ENCODE results near the gene HCAR3.
A peak's percentile ranks its signal among the peaks of the same experiment; 100 is the strongest.
"Not testable (repeated sequence)": the region's sequence is repeated elsewhere in the genome, so short reads cannot be mapped to it uniquely, and the experiment has no call there.

HCAR3 gene

GRCh38 chr12:122722387-122722786, 5.8 kb upstream of the HCAR3 start:
- TF ChIP-seq PAX5 (IDR thresholded peaks at IDR 0.05; ENCODE audit: insufficient read depth, low read length, severe bottlenecking) (no peak), POLR2A (IDR thresholded peaks at IDR 0.05; ENCODE audit: low read depth, low read length) (no peak), TAF1 (IDR thresholded peaks at IDR 0.05; ENCODE audit: low read depth, low read length) (no peak), POU2F2 (IDR thresholded peaks at IDR 0.05; ENCODE audit: low read depth, low read length) (no peak), SPI1 (IDR thresholded peaks at IDR 0.05; ENCODE audit: low read depth, low read length) (no peak), POLR2AphosphoS5 (IDR thresholded peaks at IDR 0.05; ENCODE audit: low read depth, low read length) (no peak)
- DNase-seq (ENCODE audit: insufficient read length, low spot score) (no peak), FAIRE-seq (no peak)

- DNase-seq (ENCODE audit: insufficient read length, low spot score) (no peak), FAIRE-seq (no peak)
- TF ChIP-seq POLR2AphosphoS5 (IDR thresholded peaks at IDR 0.05; ENCODE audit: low read depth, low read length), result no peak
- TF ChIP-seq TAF1 (IDR thresholded peaks at IDR 0.05; ENCODE audit: low read depth, low read length), result no peak
- no peak for TF ChIP-seq SPI1 (IDR thresholded peaks at IDR 0.05; ENCODE audit: low read depth, low read length)
- TF ChIP-seq POU2F2 (IDR thresholded peaks at IDR 0.05; ENCODE audit: low read depth, low read length), result no peak
- TF ChIP-seq POLR2A (IDR thresholded peaks at IDR 0.05; ENCODE audit: low read depth, low read length), result no peak
- TF ChIP-seq PAX5 (IDR thresholded peaks at IDR 0.05; ENCODE audit: insufficient read depth, low read length, severe bottlenecking), result no peak
Observed at GRCh38 chr12:122721057-122721545, 4.5 kb upstream of the HCAR3 start.

DNA sequence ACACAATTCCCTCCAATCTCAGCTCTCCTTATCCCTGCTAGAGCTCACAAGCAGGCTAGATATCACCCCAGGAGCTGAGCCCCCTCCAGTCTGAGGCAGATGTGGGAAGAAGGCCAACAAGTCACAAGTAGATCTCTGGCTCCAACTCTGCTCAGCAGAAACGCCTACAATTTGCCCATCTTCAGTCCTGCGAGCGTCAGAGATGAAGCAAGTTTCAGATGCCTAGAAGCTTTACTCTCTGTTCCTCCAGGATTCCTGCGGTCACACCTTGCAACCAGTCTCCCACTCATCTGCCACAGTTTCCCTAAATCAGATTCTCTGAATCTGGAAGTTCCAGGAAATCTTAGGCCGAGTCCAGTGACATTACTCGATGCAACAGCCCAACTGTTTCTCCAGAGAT, 1.4 kb downstream of the HCAR3 start:
- not testable (repeated sequence) for FAIRE-seq; DNase-seq (ENCODE audit: insufficient read length, low spot score)

- not testable (repeated sequence) for FAIRE-seq; DNase-seq (ENCODE audit: insufficient read length, low spot score)
- peak; percentile 35; the same call in 1 of the 2 replicates for TF ChIP-seq SPI1 (IDR thresholded peaks at IDR 0.05; ENCODE audit: low read depth, low read length)
Observed at GRCh38 chr12:122713491-122714188, 3.0 kb downstream of the HCAR3 start.

DNA sequence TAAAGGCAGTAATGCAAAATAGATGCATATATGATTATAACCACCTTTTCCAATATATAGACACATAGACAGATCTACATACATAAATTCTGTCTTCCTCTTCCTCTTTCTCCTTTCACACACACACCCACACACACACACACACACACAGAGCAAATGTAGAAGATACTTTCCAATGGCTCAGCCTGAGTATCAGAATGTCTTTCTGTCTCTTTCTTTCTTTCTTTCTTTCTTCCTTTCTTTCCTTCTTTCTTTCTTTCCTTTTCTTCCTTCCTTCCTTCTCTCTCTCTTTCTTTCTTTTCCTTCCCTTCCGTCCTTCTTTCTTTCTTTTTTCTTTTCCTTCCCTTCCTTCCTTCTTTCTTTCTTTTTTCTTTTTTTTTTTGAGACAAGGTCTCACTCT, 5.3 kb downstream of the HCAR3 start:
- not testable (repeated sequence) for DNase-seq (ENCODE audit: insufficient read length, low spot score)
- FAIRE-seq, result peak; percentile 16
- peak; percentile 47 for TF ChIP-seq SPI1 (IDR thresholded peaks at IDR 0.05; ENCODE audit: low read depth, low read length)

- not testable (repeated sequence) for FAIRE-seq; DNase-seq (ENCODE audit: insufficient read length, low spot score)
Observed at GRCh38 chr12:122710341-122710740, 6.3 kb downstream of the HCAR3 start.

DNA sequence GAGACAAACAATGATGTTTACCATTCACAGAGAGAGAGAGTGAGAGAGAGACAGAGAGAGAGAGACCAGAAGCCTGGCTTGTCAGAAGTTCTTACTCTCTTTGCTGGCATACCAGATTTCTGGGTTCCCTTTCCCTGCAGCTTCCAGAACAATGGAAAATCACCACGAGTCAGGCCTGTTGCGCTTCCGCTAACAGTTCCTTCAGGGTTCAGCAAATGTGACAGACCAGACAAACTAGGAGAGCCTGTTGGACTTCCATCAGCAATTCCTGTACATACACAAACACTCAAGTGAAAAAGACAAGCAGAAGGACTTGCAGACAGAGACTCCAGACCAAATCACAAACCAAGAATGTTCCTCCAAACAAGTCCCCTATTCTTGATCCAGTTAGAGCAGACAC, 7.3 kb downstream of the HCAR3 start:
- not testable (repeated sequence) for FAIRE-seq; DNase-seq (ENCODE audit: insufficient read length, low spot score)

DNA sequence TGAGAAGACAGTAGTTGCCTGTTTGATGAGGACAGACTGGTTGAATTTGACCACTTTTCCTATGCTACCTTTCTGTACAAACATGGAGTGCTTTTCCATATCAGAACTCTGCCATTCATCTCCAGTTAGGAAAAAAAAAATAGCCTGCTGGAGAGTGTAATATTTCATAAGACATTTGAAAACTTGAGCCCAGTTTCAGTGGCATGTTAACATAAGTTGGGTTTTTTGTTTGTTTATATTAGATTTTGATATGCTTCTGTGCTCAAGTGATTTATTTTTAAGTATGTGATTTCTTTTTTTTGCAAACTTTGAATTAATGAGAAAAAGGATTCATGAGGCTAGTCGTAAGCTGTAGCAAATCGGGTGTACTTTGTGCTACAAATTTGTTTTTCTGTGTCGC, 12.8 kb downstream of the HCAR3 start:
- not testable (repeated sequence) for DNase-seq (ENCODE audit: insufficient read length, low spot score); FAIRE-seq

- DNase-seq (ENCODE audit: insufficient read length, low spot score); FAIRE-seq: not testable (repeated sequence)
Observed at GRCh38 chr12:122702890-122703611, 13.6 kb downstream of the HCAR3 start, which contains the start of gene HCAR2. TSS of gene HCAR2 (minus strand) at chr12:122703357. CDS start at chr12:122703283, 74 bp downstream.

GRCh38 chr12:122701481-122701880, 15.1 kb downstream of the HCAR3 start:
- DNase-seq (ENCODE audit: insufficient read length, low spot score); FAIRE-seq: not testable (repeated sequence)

DNA sequence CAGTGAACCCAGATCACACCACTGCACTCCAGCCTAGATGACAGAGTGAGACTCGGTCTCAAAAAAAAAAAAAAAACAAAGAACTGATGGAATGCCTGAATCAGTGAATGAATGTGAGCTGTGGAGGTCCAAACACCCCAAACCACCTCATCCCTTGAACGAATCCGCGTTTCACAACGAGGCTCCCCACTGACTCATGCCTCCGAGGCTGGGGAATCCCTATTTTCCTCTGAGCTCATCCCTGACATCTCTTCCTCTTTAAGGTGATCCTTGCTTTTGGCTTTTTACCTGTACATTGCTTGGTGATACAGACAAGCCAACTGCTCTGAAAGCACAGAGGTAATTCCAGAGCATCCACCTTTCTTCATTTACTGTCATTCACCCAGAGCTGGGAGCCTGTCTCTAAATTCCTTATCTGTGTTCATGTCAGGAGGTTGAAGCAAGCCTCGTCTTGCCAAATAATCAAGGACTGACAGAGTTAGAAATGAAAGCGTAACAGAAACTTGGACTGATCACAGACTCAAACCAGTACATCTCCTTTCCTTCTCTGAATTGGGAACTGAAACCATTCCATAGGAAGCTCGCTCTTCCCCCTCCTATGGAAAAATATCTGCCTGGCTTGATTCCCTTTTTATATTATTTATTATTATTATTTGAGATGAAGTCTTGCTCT, 16.4 kb downstream of the HCAR3 start:
- peak; percentile 33 for FAIRE-seq
- not testable (repeated sequence) for DNase-seq (ENCODE audit: insufficient read length, low spot score)

DNA sequence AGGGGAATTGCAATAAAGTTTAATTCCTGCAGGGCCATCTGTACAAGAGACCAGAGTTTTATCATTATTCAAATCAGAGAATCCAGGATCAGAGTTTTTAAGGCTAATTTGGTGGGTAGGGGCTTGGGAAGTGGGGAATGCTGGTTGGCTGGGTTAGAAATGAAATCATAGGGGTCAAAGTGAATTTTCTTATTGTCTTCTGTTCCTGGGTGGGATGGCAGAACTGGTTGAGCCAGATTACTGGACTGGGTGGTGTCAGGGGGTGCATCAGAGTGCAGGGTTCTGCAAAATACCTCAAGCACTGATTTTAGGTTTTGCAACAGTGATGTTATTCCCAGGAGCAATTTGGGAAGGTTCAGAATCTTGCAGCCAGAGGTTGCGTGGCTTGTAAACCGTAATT, 19.7 kb downstream of the HCAR3 start:
- not testable (repeated sequence) for FAIRE-seq; DNase-seq (ENCODE audit: insufficient read length, low spot score)

All from GM12891 (cell line).